Calu3 (cell line): ENCODE measurements around the gene PPHLN1. TPM values are rescaled to one million over a fixed set of nuclear protein-coding genes. Genes with fewer than 3 reads are reported as not detected.

Experiments used
- BruUV-seq: library from RNA; stranded (reverse); fragments of 400-500 nt; replicated peaks from 2 replicates; lab custom pipeline; 2021; lab: Mats Ljungman, UMichigan
- CTCF ChIA-PET: fragments of 300-600 bp; sonication (Branson Sonifier 250); formaldehyde crosslinking; loops from one replicate; lab custom pipeline; 2022; ENCODE audit warnings: antibody characterized with exemption; lab: Charles Lee
- DNase-seq: peaks from one replicate; pipeline ENCODE4 v3.0.0; 2022
- H3K27ac Mint-ChIP-seq: one replicate; pipeline ENCODE4 v1.8.0; 2022; ENCODE audit warnings: mixed read lengths; ENCODE audit not compliant: unreplicated experiment
- H3K27me3 Mint-ChIP-seq: one replicate; pipeline ENCODE4 v1.8.0; 2022; ENCODE audit warnings: mixed read lengths; ENCODE audit not compliant: unreplicated experiment
- H3K36me3 Mint-ChIP-seq: one replicate; pipeline ENCODE4 v1.8.0; 2022; ENCODE audit warnings: mild to moderate bottlenecking, moderate library complexity, mixed read lengths; ENCODE audit not compliant: insufficient read depth, unreplicated experiment
- H3K4me1 Mint-ChIP-seq: one replicate; pipeline ENCODE4 v1.8.0; 2022; ENCODE audit warnings: mild to moderate bottlenecking, low read depth, mixed read lengths; ENCODE audit not compliant: unreplicated experiment
- H3K4me3 Mint-ChIP-seq: one replicate; pipeline ENCODE4 v1.8.0; 2022; ENCODE audit warnings: mild to moderate bottlenecking, low read depth, moderate library complexity, mixed read lengths; ENCODE audit not compliant: unreplicated experiment
- H3K9me3 Mint-ChIP-seq: one replicate; pipeline ENCODE4 v1.8.0; 2022; ENCODE audit warnings: low read depth, mixed read lengths; ENCODE audit not compliant: unreplicated experiment
- intact Hi-C: fragments of 100-400 bp; cut with micrococcal nuclease; formaldehyde crosslinking; loops from one replicate; pipeline ENCODE4 v1.10.0; 2022; ENCODE audit not compliant: unreplicated experiment
- total RNA-seq: library from RNA; stranded (reverse); gene quantifications from 2 replicates; pipeline ENCODE4 v1.2.3, GENCODE V29; 2022
- TF ChIP-seq, protein P1 (sequence below): fragments of 200-600 bp; IDR thresholded peaks from one replicate; pipeline ENCODE4 v1.8.0; 2022; ENCODE audit warnings: antibody characterized with exemption; ENCODE audit not compliant: unreplicated experiment

PPHLN1 gene
- total RNA-seq, 1 experiment from 2014 or later = 41.5 TPM

DNA sequence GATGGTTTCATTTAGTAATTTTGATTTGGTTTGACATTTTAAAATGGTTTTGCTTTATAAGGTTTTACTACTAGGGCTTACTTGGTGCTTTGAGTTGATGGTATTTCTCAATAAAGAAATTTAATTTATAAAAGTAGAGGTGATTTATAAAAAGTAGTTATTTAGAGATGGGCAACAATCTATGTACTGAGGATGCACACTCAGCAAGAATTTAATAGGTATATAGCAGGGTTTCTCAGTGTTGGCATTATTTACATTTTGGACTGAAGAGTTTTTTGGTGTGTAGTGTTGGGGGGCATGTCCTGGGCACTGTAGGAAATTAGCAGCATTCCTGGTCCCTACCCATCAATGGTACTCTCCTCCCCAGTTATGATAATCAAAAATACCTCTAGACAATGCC, 47.7 kb downstream of the PPHLN1 start:
- no TSS peak for BruUV-seq
- intact Hi-C loops = no loop called here

DNA sequence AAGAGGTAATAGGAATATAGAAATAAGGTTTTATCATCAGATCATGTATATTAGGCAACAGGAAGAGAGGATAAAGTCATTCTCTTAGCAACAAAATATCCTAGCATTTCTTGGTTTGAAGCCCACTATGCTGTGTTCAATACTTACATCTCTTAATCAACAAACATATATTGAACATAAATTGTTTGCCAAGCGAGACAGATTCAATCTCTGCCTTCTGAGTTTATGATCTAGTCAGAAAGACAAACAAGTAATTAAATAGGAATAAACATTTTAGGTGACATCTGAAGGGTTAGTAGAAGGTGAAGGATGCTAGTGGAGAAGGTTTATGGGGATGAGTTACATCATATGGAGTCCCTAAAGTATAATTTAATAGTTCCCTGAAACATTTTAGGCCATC, 54.8 kb downstream of the PPHLN1 start:
- BruUV-seq = no TSS peak
- TF ChIP-seq, protein P1, sequence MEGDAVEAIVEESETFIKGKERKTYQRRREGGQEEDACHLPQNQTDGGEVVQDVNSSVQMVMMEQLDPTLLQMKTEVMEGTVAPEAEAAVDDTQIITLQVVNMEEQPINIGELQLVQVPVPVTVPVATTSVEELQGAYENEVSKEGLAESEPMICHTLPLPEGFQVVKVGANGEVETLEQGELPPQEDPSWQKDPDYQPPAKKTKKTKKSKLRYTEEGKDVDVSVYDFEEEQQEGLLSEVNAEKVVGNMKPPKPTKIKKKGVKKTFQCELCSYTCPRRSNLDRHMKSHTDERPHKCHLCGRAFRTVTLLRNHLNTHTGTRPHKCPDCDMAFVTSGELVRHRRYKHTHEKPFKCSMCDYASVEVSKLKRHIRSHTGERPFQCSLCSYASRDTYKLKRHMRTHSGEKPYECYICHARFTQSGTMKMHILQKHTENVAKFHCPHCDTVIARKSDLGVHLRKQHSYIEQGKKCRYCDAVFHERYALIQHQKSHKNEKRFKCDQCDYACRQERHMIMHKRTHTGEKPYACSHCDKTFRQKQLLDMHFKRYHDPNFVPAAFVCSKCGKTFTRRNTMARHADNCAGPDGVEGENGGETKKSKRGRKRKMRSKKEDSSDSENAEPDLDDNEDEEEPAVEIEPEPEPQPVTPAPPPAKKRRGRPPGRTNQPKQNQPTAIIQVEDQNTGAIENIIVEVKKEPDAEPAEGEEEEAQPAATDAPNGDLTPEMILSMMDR = no peak
- CTCF ChIA-PET = no interaction called here
- H3K27me3 Mint-ChIP-seq = no peaks in the 10 kb centered on the region
- no peaks in the 10 kb centered on the region for H3K36me3 Mint-ChIP-seq
- H3K9me3 Mint-ChIP-seq = no peaks in the 10 kb centered on the region
- intact Hi-C loops = loop anchor here (1.0 kb wide), 1 partner anchor 18 kb away; no protein-coding TSS in a partner anchor
- no peak for DNase-seq
- no peak overlapping the region for H3K4me3 Mint-ChIP-seq
- no peak overlapping the region for H3K27ac Mint-ChIP-seq
- no peaks in the 10 kb centered on the region for H3K4me1 Mint-ChIP-seq

More for the DNA sequence above, 47.7 kb downstream of the PPHLN1 start:
- TF ChIP-seq, protein P1 = no peak
- peaks cover 8% of the 10 kb centered on the region for H3K4me1 Mint-ChIP-seq
- CTCF ChIA-PET = no interaction called here
- no peaks in the 10 kb centered on the region for H3K9me3 Mint-ChIP-seq
- DNase-seq = no peak
- H3K36me3 Mint-ChIP-seq = peaks cover 5% of the 10 kb centered on the region
- no peaks in the 10 kb centered on the region for H3K27me3 Mint-ChIP-seq
- no peak overlapping the region for H3K27ac Mint-ChIP-seq
- no peak overlapping the region for H3K4me3 Mint-ChIP-seq

DNA sequence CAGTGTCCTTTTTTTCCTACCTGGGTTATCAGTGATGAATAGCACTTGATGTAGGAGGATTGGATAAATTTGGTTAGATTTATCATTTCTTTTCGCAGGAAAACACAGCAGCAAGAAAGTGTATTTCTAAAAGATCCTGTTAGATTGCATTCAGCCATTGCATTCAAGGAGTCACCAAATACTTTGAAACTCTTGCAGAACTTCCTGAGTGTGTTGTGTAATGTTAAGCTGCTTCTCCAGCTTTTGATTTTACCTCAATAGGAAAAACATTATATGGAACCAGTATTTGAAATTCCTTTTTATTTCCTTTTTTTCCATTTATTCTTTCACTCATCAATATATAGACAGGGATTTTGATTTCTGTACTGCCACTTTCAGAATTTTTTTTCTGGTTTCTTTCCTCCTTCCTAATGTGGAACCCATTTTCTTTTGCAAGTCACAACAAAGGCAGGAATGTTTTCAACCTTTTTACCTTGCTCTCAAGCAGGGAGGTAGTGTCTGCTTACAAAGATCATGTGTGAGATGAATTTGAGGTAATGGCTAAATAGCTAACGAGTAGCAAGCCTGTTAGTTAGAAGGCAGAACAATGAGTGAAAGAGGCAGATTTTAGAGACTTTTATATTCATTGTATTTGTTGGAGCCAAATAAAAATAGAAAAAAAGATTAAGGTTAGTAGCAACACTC, 56.2 kb downstream of the PPHLN1 start:
- intact Hi-C loops = no loop called here

DNA sequence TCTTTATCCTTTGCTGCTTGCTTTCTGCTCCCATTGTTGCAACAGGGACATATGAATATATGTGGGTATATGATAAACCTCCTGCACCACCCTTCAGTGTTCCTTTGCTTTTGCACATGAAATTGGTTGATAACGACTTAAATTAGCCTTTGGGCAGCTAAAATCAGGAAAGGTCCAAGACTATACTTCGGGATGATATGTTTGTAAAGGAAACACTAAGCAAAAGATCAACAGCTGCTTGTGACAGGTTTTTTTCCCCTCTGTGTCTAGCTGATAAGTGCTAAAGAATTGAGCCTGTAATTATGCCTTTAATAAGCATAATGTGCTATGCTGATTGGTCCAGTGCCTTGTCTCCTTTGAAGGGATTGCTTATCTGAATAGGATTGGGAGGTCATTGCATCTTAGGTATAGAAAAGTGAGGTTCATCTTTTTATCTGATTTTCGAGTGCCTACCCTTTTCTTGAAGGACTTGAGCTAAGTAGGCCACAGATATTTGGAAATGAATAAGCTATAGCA, 59.4 kb downstream of the PPHLN1 start:
- Mint-ChIP-seq H3K36me3 (peaks cover 4% of the 10 kb centered on the region), H3K27me3 (no peaks in the 10 kb centered on the region), H3K27ac (no peak overlapping the region), H3K4me3 (no peak overlapping the region), H3K9me3 (no peaks in the 10 kb centered on the region), H3K4me1 (peaks cover 6% of the 10 kb centered on the region)
- CTCF ChIA-PET = no interaction called here
- no TSS peak for BruUV-seq
- DNase-seq = no peak
- intact Hi-C loops = no loop called here
- TF ChIP-seq, protein P1 = no peak

More for the DNA sequence above, 56.2 kb downstream of the PPHLN1 start:
- BruUV-seq = no TSS peak
- Mint-ChIP-seq H3K27me3 (no peaks in the 10 kb centered on the region), H3K36me3 (no peaks in the 10 kb centered on the region), H3K27ac (no peak overlapping the region), H3K9me3 (no peaks in the 10 kb centered on the region), H3K4me3 (no peak overlapping the region), H3K4me1 (peaks cover 6% of the 10 kb centered on the region)
- DNase-seq = no peak
- CTCF ChIA-PET = no interaction called here
- TF ChIP-seq, protein P1 = no peak
